GM19193 (cell line): ENCODE measurements around the gene MSN.

Source experiments
- POLR2A ChIP-seq: IDR thresholded peaks from 4 replicates; pipeline ENCODE4 v1.6.1; 2011; ENCODE audit not compliant: insufficient read depth, insufficient read length; ENCODE audit errors: extremely low read depth

Gene MSN

DNA sequence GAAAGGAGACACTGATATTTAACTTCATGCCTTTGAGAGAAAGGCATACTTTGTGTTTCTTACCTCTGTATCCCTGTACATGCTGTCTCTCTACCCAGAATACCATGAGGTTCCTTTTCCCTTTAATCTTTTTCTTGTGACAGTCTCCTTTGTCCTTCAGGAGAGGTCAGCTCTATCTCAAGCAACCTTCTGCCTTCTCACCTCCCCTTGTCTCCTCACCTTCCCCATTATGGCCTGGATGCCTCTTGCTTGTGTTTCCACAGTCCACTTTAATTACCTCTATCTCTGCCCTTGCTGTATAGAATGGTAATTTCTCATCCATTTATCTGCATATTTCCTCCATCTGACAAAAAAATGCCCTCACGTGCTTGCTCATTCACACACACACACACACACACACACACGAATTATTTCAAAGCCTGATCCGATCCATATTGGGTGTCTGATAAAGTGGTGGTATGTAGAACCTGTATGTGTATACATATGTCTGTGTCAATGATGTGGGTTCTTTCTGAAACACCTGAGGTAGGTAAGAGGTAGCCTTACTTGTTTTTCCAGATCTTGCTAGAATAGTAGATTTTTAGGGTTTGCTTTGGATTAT, 28.5 kb downstream of the MSN start:
- TF ChIP-seq POLR2A, result no peak

GRCh38 chrX:65696613-65697012, 29.2 kb downstream of the MSN start:
- no peak for TF ChIP-seq POLR2A

GRCh38 chrX:65697211-65697641, 29.8 kb downstream of the MSN start:
- no peak for TF ChIP-seq POLR2A

DNA sequence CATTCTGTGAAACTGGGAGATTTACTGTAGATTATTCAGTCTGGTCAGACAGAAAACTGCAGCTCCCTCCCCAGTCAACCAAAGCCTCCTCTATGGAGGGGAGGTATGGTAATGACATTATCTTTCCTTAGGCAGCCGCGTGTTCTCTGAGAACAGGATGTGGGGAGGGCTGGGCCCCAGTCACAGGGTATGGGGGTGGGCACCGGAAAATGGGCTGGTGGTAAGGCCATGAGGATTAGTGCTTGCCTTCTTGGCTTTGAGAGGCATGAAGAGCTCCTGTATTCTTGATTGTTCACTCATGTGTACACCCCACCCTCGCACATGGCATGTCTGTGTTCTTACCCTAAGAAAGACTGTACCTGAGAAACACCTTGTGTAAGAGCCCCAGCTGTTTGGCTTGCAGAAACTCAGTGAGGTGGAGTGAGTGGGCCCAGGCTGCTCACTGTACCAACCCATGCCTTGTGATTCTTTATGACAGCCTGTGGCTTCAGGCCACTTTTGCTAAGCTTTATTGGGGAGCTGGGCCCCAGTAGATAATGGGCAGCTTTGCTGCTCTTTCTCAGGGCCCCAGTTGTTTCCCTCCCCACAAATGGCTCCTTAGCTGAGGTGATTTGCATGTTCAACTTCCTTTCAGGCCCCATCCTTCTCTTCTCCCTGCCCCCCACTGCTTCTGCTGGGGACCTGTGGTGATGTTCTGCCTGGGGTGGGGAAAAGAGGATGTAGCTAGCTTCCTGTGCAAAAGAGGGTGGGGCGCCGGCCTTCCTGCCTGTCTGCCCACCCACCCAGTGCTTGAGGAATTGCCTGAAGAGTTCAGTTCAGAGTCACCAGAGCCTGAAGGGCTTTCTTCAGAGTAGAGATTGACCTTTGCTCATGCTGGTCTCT, 30.7 kb downstream of the MSN start:
- TF ChIP-seq POLR2A, result no peak

- no peak for TF ChIP-seq POLR2A
These were observed 35.5 kb downstream of the MSN start for GRCh38 chrX:65702956-65703355.

DNA sequence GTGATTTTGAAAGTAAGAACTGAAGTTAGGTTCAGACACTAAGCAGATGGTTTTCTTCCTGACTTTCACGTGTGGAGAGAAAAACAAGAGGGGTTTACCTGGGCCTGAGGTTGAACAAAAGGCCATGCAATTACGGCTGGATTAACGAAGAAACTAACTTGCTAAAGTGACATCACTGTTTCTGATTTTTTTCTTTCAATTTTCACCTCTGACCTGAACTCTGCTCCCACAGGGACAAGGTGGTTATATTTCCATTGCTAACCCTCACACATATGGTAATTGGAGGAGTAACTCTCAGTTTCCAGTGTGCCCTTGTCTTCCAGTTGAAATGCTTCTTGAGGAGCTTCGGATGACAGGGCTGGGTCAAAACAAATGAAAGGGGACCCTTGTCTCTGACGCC, 38.0 kb downstream of the MSN start:
- TF ChIP-seq POLR2A, result no peak

DNA sequence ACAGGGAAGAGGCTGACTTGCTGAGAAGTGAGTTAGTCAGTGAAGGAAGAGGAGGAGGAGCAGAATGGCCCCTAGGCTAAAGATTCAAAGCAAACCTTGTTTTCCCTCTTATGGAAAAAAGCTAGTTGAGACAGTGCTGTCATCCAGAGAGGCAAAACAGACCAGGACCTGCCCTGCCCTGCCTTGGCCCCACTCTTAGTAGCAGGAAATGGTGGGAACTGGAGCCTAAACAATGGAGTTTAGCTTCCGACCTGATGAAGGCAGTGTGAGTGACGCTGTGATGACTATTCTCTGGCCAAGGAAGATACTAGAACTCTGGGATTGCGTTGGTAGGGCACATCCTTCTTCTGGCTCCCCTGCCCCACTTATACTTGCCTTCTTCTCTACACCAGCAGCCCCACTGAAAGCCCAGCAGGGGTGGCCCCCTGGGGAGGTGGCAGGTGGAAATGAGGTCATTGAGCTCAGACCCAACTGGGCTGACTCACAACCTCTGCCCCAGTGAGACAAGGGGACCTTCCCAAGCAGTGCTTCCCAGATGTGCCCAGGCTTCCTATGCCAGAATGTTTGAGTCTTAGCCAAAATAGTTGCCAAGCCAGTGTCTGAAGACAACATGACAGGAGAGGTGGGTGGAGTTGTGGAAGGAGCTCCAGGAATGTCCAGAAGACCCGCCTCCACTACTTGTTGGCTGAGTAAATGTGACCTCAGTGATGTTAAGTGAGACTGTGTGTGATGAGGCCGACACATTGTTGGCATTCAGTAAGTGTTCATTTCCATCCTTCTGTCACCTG, 38.8 kb downstream of the MSN start:
- no peak for TF ChIP-seq POLR2A

- TF ChIP-seq POLR2A, result no peak
These were observed 39.7 kb downstream of the MSN start for GRCh38 chrX:65707151-65707550.

- TF ChIP-seq POLR2A, result no peak
These were observed 44.8 kb downstream of the MSN start for GRCh38 chrX:65712005-65712806.

GRCh38 chrX:65718538-65718937, 51.1 kb downstream of the MSN start:
- no peak for TF ChIP-seq POLR2A

DNA sequence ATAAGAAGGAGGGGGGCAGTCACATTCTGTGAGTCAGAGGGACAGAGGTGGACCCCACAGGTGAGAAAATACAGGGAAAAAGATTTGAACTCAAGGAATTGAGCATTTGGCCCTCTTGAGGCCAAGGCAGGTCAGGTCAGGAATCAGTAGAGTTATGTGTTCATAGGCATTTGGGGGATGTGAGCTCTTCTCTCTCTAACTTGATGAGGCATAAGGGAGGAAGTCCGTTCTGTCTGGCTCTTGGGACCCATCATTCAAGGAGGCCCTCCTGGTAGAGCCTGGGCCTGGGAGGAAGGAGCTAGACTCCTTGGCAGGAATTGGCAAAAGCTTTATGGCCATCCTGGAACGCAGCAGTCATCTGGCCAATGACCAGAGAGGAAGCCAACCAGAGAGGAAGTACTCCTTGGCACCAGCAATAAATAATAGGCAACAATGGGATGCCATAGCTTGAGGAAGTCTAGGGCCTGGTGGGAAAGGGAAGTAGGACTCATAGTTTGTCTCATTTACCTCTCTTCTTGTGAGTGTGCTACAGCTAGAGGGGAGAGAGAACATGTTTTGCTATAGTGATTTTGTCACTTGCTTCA, 53.0 kb downstream of the MSN start:
- no peak for TF ChIP-seq POLR2A

DNA sequence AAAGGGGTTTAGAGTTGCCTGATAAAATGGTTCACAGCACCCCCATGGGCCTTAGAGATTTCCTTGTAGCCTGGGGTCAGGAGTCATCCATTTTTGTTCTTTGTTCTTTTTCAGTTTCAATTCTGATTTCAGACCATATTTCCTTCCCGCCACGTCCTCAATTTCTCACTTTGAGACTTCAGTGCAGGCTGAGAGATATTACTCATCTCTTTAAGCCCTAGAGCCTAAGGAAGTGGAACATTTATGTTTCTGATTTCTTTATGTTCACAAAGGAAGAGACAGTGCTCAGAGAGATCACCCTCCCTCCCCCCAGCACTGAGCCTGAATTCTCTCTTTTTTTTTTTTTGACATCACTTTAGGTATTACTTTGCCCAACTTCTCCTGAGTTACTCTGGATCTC, 56.3 kb downstream of the MSN start:
- TF ChIP-seq POLR2A, result no peak

- no peak for TF ChIP-seq POLR2A
These were observed 59.3 kb downstream of the MSN start for GRCh38 chrX:65726715-65727114.

DNA sequence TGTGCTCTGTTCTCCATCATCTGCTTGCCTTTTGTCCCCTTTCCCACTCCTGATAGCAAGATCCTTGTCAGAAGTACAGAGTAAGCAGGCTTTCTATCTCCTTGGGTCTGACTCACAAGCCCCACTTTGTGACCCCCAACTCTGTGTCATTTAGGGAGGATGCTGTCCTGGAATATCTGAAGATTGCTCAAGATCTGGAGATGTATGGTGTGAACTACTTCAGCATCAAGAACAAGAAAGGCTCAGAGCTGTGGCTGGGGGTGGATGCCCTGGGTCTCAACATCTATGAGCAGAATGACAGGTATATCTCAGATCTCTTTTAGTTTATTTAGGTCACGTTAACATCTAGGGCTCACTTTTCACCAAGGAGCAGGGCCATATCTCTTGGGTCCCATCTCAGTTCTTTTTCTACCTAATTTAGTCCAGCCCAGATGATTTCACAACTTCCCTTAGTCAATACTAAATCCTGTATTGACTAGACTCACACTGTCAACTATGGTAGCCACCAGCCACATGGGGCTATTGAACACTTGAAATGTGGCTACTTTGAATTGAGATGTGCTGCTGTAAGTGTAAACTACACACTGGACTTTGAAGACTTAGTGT, 64.3 kb downstream of the MSN start:
- TF ChIP-seq POLR2A, result no peak

DNA sequence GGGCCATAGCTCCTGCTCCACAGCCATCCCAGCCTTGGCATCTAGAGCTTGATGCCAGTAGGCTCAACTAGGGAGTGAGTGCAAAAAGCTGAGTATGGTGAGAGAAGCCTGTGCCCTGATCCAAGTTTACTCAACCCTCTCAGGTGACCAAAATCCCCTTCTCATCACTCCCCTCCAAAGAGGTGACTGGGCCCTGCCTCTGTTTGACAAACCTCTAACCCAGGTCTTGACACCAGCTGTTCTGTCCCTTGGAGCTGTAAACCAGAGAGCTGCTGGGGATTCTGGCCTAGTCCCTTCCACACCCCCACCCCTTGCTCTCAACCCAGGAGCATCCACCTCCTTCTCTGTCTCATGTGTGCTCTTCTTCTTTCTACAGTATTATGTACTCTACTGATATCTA, 73.5 kb downstream of the MSN start:
- TF ChIP-seq POLR2A, result no peak

GRCh38 chrX:65741823-65742222, 74.4 kb downstream of the MSN start:
- no peak for TF ChIP-seq POLR2A
